ENCODE data around the gene ZNF100. TPM values are rescaled to one million over a fixed set of nuclear protein-coding genes. Genes with fewer than 3 reads are reported as not detected.

The ZNF100 gene
- total and polyA plus RNA-seq, 2 of the 4 experiments (the other 2 are of a cell fraction) = 2.2 to 5.9 TPM

GRCh38 chr19:21677696-21678418 lies 89.5 kb downstream of the ZNF100 start:
- Histone ChIP-seq H3K79me1 (ENCODE audit: low read depth in 1 of 2, low read length in 2 of 2) (no peaks in the 10 kb centered on the region), H2BK15ac (ENCODE audit: low read depth, low read length) (no peak overlapping the region), H3K4me2 (ENCODE audit: low read depth, low read length) (no peak overlapping the region), H3K4ac (ENCODE audit: low read depth, low read length) (no peak overlapping the region), H3K56ac (ENCODE audit: extremely low read depth, insufficient read depth, low read length) (no peak overlapping the region), H2AFZ (replicated peaks; ENCODE audit: low read length, poor library complexity) (no peak overlapping the region), H2BK20ac (ENCODE audit: low read depth, low read length) (no peak overlapping the region), H4K91ac (ENCODE audit: insufficient read depth, low read depth, low read length) (no peak overlapping the region), H3K27me3 (ENCODE audit: control insufficient read depth, insufficient read depth, low read length) (no peaks in the 10 kb centered on the region), H3K4me3 (ENCODE audit: insufficient read depth, low read depth, low read length) (no peak overlapping the region), H4K20me1 (ENCODE audit: insufficient read depth, low read length) (no peaks in the 10 kb centered on the region), H3K18ac (ENCODE audit: low read depth, low read length) (no peak overlapping the region), H2BK5ac (ENCODE audit: low read depth, low read length, poor library complexity, severe bottlenecking) (no peak overlapping the region), H3K4me1 (ENCODE audit: control insufficient read depth, insufficient read depth, low read length) (no peaks in the 10 kb centered on the region), H4K8ac (ENCODE audit: low read depth in 2 of 2, low read length in 2 of 2) (no peak overlapping the region), H2AK5ac (ENCODE audit: low read depth, low read length) (no peak overlapping the region), H3K27ac (ENCODE audit: insufficient read depth, low read length) (no peak overlapping the region), H3K36me3 (ENCODE audit: control insufficient read depth, insufficient read depth, low read length) (no peaks in the 10 kb centered on the region), H3K9ac (ENCODE audit: low read depth, low read length) (no peak overlapping the region), H4K5ac (ENCODE audit: low read depth, low read length) (no peak overlapping the region), H3K9me3 (ENCODE audit: control insufficient read depth, insufficient read depth, low read length) (peaks cover 20% of the 10 kb centered on the region), H3K14ac (replicated peaks; ENCODE audit: low read depth, low read length) (no peak overlapping the region), H3K9me1 (ENCODE audit: insufficient read depth, low read length) (no peaks in the 10 kb centered on the region), H2AK9ac (replicated peaks; ENCODE audit: low read depth, low read length, poor library complexity) (no peak overlapping the region), H3K23ac (ENCODE audit: low read depth, low read length) (no peak overlapping the region), H2BK120ac (ENCODE audit: low read depth, low read length) (no peak overlapping the region)
- DNase-seq = no peak
- ChIA-PET CTCF (no interaction called here), POLR2A (ENCODE audit: unreplicated experiment) (no interaction called here)
- no peak for ATAC-seq (ENCODE audit: low read depth)
- dilution Hi-C loops (cut with HindIII; ENCODE audit: low sequenced_read_pairs, unreplicated experiment) (no loop called here), intact Hi-C loops (cut with micrococcal nuclease) (no loop called here), in situ Hi-C loops (cut with MboI; ENCODE audit: low sequenced_read_pairs) (no loop called here)
- TF ChIP-seq CHD1 (IDR thresholded peaks at IDR 0.05; ENCODE audit: low read depth, low read length) = no peak
- TF ChIP-seq MXI1 (IDR thresholded peaks at IDR 0.05; ENCODE audit: borderline replicate concordance, low read depth, low read length) = no peak
- TF ChIP-seq FOS (IDR thresholded peaks at IDR 0.05; ENCODE audit: low read depth, low read length) = no peak
- no peak for TF ChIP-seq POLR2A (IDR thresholded peaks at IDR 0.05; ENCODE audit: low read depth, low read length)
- no peak for TF ChIP-seq RAD21 (IDR thresholded peaks at IDR 0.05; ENCODE audit: low read length)
- TF ChIP-seq MAFK (IDR thresholded peaks at IDR 0.05; ENCODE audit: low read depth, low read length) = no peak
- no peak for TF ChIP-seq ELK1 (IDR thresholded peaks at IDR 0.05; ENCODE audit: borderline replicate concordance, low read depth, low read length)
- no peak for TF ChIP-seq SMC3 (IDR thresholded peaks at IDR 0.05; ENCODE audit: low read depth, low read length)
- no peak for TF ChIP-seq BHLHE40 (IDR thresholded peaks at IDR 0.05; ENCODE audit: low read depth, low read length)
- TF ChIP-seq RCOR1 (IDR thresholded peaks at IDR 0.05; ENCODE audit: insufficient replicate concordance, low read length) = no peak
- no peak for TF ChIP-seq NFE2L2 (IDR thresholded peaks at IDR 0.05; ENCODE audit: low read depth, low read length)
- TF ChIP-seq, protein P1, sequence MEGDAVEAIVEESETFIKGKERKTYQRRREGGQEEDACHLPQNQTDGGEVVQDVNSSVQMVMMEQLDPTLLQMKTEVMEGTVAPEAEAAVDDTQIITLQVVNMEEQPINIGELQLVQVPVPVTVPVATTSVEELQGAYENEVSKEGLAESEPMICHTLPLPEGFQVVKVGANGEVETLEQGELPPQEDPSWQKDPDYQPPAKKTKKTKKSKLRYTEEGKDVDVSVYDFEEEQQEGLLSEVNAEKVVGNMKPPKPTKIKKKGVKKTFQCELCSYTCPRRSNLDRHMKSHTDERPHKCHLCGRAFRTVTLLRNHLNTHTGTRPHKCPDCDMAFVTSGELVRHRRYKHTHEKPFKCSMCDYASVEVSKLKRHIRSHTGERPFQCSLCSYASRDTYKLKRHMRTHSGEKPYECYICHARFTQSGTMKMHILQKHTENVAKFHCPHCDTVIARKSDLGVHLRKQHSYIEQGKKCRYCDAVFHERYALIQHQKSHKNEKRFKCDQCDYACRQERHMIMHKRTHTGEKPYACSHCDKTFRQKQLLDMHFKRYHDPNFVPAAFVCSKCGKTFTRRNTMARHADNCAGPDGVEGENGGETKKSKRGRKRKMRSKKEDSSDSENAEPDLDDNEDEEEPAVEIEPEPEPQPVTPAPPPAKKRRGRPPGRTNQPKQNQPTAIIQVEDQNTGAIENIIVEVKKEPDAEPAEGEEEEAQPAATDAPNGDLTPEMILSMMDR (conservative IDR thresholded peaks at IDR 0.05; ENCODE audit: low read depth, low read length) = no peak
- TF ChIP-seq MAZ (IDR thresholded peaks at IDR 0.05; ENCODE audit: borderline replicate concordance, low read depth, low read length) = no peak
- TF ChIP-seq CEBPB (IDR thresholded peaks at IDR 0.05; ENCODE audit: low read depth, low read length) = no peak
- no TSS peak for BruUV-seq (replicated peaks)
- WGBS, 2 experiments (ENCODE audit: extremely low coverage in 2 of 2, insufficient read length in 1 of 2) = 49% methylated on average over 13 of the region's 38 CpGs; no CpG with 5 or more reads in 1 of the 2 experiments
